Peyer's patch (tissue), 4 donors: Measurements from ENCODE around the gene PM20D1. TPM values are rescaled to one million over a fixed set of nuclear protein-coding genes. Genes with fewer than 3 reads are reported as not detected.
A peak's percentile ranks its signal among the peaks of the same experiment; 100 is the strongest.

Experiments used
- DNase-seq, 3 donors: peaks; one replicate each; pipeline ENCODE4 v3.0.0-alpha.2; 2017 to 2019
- H3K27ac ChIP-seq, 4 donors: fragments of 200-600 bp; sonication (generic); one replicate each; pipeline ENCODE4 v1.5.1; 2016 to 2019
- H3K27me3 ChIP-seq, 2 donors: fragments of 200-600 bp; sonication (generic); one replicate each; pipeline ENCODE4 v1.5.1; 2019
- H3K36me3 ChIP-seq, 3 donors: fragments of 200-600 bp; sonication (generic); one replicate each; pipeline ENCODE4 v1.5.1; 2016 to 2019
- H3K4me1 ChIP-seq, 4 donors: fragments of 200-600 bp; sonication (generic); one replicate each; pipeline ENCODE4 v1.5.1; 2016 to 2019
- H3K4me3 ChIP-seq, 4 donors: fragments of 200-600 bp; sonication (generic); 1 replicate in 3 of 4; 2 replicates in 1 of 4; pipeline ENCODE4 v1.5.1; 2016 to 2019; ENCODE audit warnings: mild to moderate bottlenecking in 1 of 4
- H3K9me3 ChIP-seq, 4 donors: fragments of 200-600 bp; sonication (generic); one replicate each; pipeline ENCODE4 v1.5.1; 2016 to 2019; ENCODE audit warnings: mild to moderate bottlenecking in 1 of 4
- CTCF ChIP-seq, 6 experiments: fragments of 450-650 bp in 4 of 6; fragments of 200-600 bp in 2 of 6; sonication (generic) in 1 of 6; IDR thresholded peaks; one replicate each; pipeline ENCODE4 v1.5.1; 2017 to 2019; ENCODE audit warnings: antibody characterized with exemption in 6 of 6, mild to moderate bottlenecking in 3 of 6, moderate library complexity in 1 of 6
- POLR2A ChIP-seq, 2 donors: fragments of 450-650 bp; IDR thresholded peaks; one replicate each; pipeline ENCODE4 v1.5.1; 2017; ENCODE audit warnings: antibody characterized with exemption in 2 of 2, mild to moderate bottlenecking in 2 of 2, moderate library complexity in 2 of 2
- total RNA-seq, 4 donors: library from RNA; depleted of rRNA; stranded (reverse); fragments of >200 nt; gene quantifications; one replicate each; pipeline ENCODE4 v1.1.0, GENCODE V29; 2016

Gene PM20D1
- total RNA-seq, 4 donors from 2014 or later: not detected

- no peaks in the 10 kb centered on the region for H3K27me3 ChIP-seq
- TF ChIP-seq CTCF (IDR thresholded peaks at IDR 0.05) (no peak), POLR2A (IDR thresholded peaks at IDR 0.05) (no peak)
- H3K9me3 ChIP-seq: no peaks in the 10 kb centered on the region
- H3K36me3 ChIP-seq: no peaks in the 10 kb centered on the region
- peak overlapping the region; percentile 76 to 98 (median 84) for H3K4me3 ChIP-seq
- peaks cover 0 to 29% (median 4%) of the 10 kb centered on the region in 4 donors for H3K4me1 ChIP-seq
- H3K27ac ChIP-seq: peak overlapping the region; percentile 70 to 88 (median 82)
- DNase-seq: peak in 2 of 3 donors; percentile 16 to 51
Measured at GRCh38 chr1:205812271-205812877, 37.6 kb downstream of the PM20D1 start.

- no peaks in the 10 kb centered on the region for H3K36me3 ChIP-seq
- TF ChIP-seq POLR2A (IDR thresholded peaks at IDR 0.05) (no peak), CTCF (IDR thresholded peaks at IDR 0.05) (no peak)
- H3K4me1 ChIP-seq: peaks cover 0 to 29% (median 4%) of the 10 kb centered on the region in 4 donors
- H3K4me3 ChIP-seq: peak overlapping the region in 2 of 4 donors; percentile 83 to 86
- H3K27ac ChIP-seq: peak overlapping the region in 2 of 4 donors; percentile 81 to 82
- no peak for DNase-seq
- H3K9me3 ChIP-seq: no peaks in the 10 kb centered on the region
- H3K27me3 ChIP-seq: no peaks in the 10 kb centered on the region
Measured at GRCh38 chr1:205811660-205812059, 38.3 kb downstream of the PM20D1 start.

GRCh38 chr1:205810448-205811157, 39.3 kb downstream of the PM20D1 start:
- H3K4me1 ChIP-seq: peaks cover 0 to 39% (median 4%) of the 10 kb centered on the region in 4 donors
- H3K9me3 ChIP-seq: no peaks in the 10 kb centered on the region
- H3K36me3 ChIP-seq: no peaks in the 10 kb centered on the region
- H3K4me3 ChIP-seq: no peak overlapping the region
- H3K27me3 ChIP-seq: no peaks in the 10 kb centered on the region
- H3K27ac ChIP-seq: no peak overlapping the region
- no peak for DNase-seq
- TF ChIP-seq CTCF (IDR thresholded peaks at IDR 0.05): no peak
- no peak for TF ChIP-seq POLR2A (IDR thresholded peaks at IDR 0.05)

- Histone ChIP-seq H3K4me1 (peaks cover 0 to 40% (median 4%) of the 10 kb centered on the region in 4 donors), H3K27ac (no peak overlapping the region), H3K4me3 (no peak overlapping the region), H3K36me3 (no peaks in the 10 kb centered on the region), H3K9me3 (no peaks in the 10 kb centered on the region), H3K27me3 (no peaks in the 10 kb centered on the region)
- TF ChIP-seq CTCF (IDR thresholded peaks at IDR 0.05): no peak
- no peak for TF ChIP-seq POLR2A (IDR thresholded peaks at IDR 0.05)
- DNase-seq: no peak
Measured at GRCh38 chr1:205809942-205810345, 40.0 kb downstream of the PM20D1 start.

- peaks cover 0 to 40% (median 4%) of the 10 kb centered on the region in 4 donors for H3K4me1 ChIP-seq
- no peaks in the 10 kb centered on the region for H3K9me3 ChIP-seq
- TF ChIP-seq CTCF (IDR thresholded peaks at IDR 0.05) (no peak), POLR2A (IDR thresholded peaks at IDR 0.05) (no peak)
- H3K27ac ChIP-seq: no peak overlapping the region
- no peak overlapping the region for H3K4me3 ChIP-seq
- H3K36me3 ChIP-seq: no peaks in the 10 kb centered on the region
- H3K27me3 ChIP-seq: no peaks in the 10 kb centered on the region
- DNase-seq: no peak
Measured at GRCh38 chr1:205809469-205809868, 40.5 kb downstream of the PM20D1 start.
